Sigmoid colon (tissue), 4 donors: ENCODE data around the gene ITGA5.

Source experiments
- POLR2A ChIP-seq, 2 donors: fragments of 450-650 bp; IDR thresholded peaks; one replicate each; pipeline ENCODE4 v1.6.1; 2016; ENCODE audit warnings: antibody characterized with exemption in 2 of 2, mild to moderate bottlenecking in 2 of 2, moderate library complexity in 2 of 2
- POLR2AphosphoS5 ChIP-seq, 4 donors: sonication (generic); formaldehyde crosslinking; IDR thresholded peaks; one replicate each; pipeline ENCODE4 v1.6.1; 2017; ENCODE audit warnings: antibody characterized with exemption in 4 of 4
- TF ChIP-seq, protein P1 (sequence below), 4 experiments: fragments of 450-650 bp in 3 of 4; fragments of 200-600 bp in 1 of 4; IDR thresholded peaks; one replicate each; pipeline ENCODE4 v1.5.1; 2016 to 2019; ENCODE audit warnings: antibody characterized with exemption in 4 of 4, mild to moderate bottlenecking in 3 of 4, moderate library complexity in 2 of 4

DNA sequence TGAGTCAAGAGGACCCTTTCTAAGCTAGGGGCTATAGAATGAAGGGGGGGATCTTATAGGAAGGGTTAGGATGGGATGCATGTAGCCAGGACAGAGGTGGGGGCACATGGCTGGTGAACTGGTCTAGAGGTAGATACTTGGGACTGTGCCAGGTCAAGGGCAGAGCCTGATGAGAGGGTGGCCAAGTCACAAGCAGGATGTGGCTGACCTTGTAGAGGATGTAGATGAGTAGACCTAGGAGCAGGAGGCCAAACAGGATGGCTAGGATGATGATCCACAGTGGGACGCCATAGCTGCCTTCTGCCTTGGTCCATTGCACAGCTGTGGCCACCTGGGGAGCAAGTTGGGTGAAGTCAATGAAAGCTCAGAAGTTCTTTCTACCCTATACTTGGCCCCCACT is 21.9 kb downstream of the ITGA5 start:
- TF ChIP-seq, protein P1, sequence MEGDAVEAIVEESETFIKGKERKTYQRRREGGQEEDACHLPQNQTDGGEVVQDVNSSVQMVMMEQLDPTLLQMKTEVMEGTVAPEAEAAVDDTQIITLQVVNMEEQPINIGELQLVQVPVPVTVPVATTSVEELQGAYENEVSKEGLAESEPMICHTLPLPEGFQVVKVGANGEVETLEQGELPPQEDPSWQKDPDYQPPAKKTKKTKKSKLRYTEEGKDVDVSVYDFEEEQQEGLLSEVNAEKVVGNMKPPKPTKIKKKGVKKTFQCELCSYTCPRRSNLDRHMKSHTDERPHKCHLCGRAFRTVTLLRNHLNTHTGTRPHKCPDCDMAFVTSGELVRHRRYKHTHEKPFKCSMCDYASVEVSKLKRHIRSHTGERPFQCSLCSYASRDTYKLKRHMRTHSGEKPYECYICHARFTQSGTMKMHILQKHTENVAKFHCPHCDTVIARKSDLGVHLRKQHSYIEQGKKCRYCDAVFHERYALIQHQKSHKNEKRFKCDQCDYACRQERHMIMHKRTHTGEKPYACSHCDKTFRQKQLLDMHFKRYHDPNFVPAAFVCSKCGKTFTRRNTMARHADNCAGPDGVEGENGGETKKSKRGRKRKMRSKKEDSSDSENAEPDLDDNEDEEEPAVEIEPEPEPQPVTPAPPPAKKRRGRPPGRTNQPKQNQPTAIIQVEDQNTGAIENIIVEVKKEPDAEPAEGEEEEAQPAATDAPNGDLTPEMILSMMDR (IDR thresholded peaks at IDR 0.05): no peak
- TF ChIP-seq POLR2AphosphoS5 (IDR thresholded peaks at IDR 0.05) (peak; percentile 41 to 61 (median 59)), POLR2A (IDR thresholded peaks at IDR 0.05) (no peak)
